WTC11 (cell line): ENCODE data around the gene CNTNAP2. TPM values are rescaled to one million over a fixed set of nuclear protein-coding genes. Genes with fewer than 3 reads are reported as not detected.

Experiments used
- ATAC-seq: fragments of 200-7000 bp; cut with Tn5 transposase; 2 replicates; pipeline ENCODE4 v1.10.0; 2021; ENCODE audit warnings: mild to moderate bottlenecking, moderate library complexity
- CTCF ChIA-PET: fragments of 300-600 bp; sonication (Branson Sonifier 250); formaldehyde crosslinking; loops from one replicate; lab custom pipeline; 2021; ENCODE audit warnings: antibody characterized with exemption; lab: Charles Lee
- POLR2A ChIA-PET: fragments of 350-600 bp; sonication (Branson Sonifier 250); formaldehyde crosslinking; loops from one replicate; lab custom pipeline; 2021; ENCODE audit warnings: antibody characterized with exemption; lab: Charles Lee
- DNase-seq: peaks from one replicate; pipeline ENCODE4 v3.0.0; 2021; ENCODE audit warnings: low spot score
- H3K27ac Mint-ChIP-seq: 2 replicates; pipeline ENCODE4 v1.8.0; 2021; ENCODE audit warnings: mixed read lengths
- H3K27me3 Mint-ChIP-seq: 2 replicates; pipeline ENCODE4 v1.8.0; 2021; ENCODE audit warnings: low read depth, mild to moderate bottlenecking, moderate library complexity, mixed read lengths
- H3K36me3 Mint-ChIP-seq: 2 replicates; pipeline ENCODE4 v1.8.0; 2021; ENCODE audit warnings: mixed read lengths
- H3K4me1 Mint-ChIP-seq: 2 replicates; pipeline ENCODE4 v1.8.0; 2022; ENCODE audit warnings: mixed read lengths
- H3K4me3 Mint-ChIP-seq: 2 replicates; pipeline ENCODE4 v1.8.0; 2021; ENCODE audit warnings: mild to moderate bottlenecking, moderate library complexity, mixed read lengths
- H3K9me3 Mint-ChIP-seq: 2 replicates; pipeline ENCODE4 v1.8.0; 2021; ENCODE audit warnings: mixed read lengths
- AFF4 ChIP-seq: sonication (generic); formaldehyde crosslinking; IDR thresholded peaks from 2 replicates; pipeline ENCODE4 v1.8.1; 2023; ENCODE audit warnings: mild to moderate bottlenecking, missing genetic modification reagents, borderline replicate concordance
- AR ChIP-seq: fragments of 250-450 bp; sonication (Bioruptor Pico); IDR thresholded peaks from 2 replicates; pipeline ENCODE4 v1.9.0; 2021; ENCODE audit warnings: mild to moderate bottlenecking
- ATF1 ChIP-seq: sonication (generic); formaldehyde crosslinking; IDR thresholded peaks from 2 replicates; pipeline ENCODE4 v1.8.1; 2023; ENCODE audit warnings: mild to moderate bottlenecking, moderate library complexity, missing genetic modification reagents
- ATF2 ChIP-seq: sonication (generic); formaldehyde crosslinking; IDR thresholded peaks from 2 replicates; pipeline ENCODE4 v1.8.1; 2022; ENCODE audit warnings: low read depth, missing genetic modification reagents, borderline replicate concordance
- ATF6 ChIP-seq: sonication (generic); formaldehyde crosslinking; IDR thresholded peaks from 2 replicates; pipeline ENCODE4 v1.8.1; 2023; ENCODE audit warnings: mild to moderate bottlenecking, missing genetic modification reagents
- CREB1 ChIP-seq: sonication (generic); formaldehyde crosslinking; IDR thresholded peaks from 2 replicates; pipeline ENCODE4 v1.8.0; 2023; ENCODE audit warnings: mild to moderate bottlenecking, missing genetic modification reagents
- CREM ChIP-seq: sonication (generic); formaldehyde crosslinking; IDR thresholded peaks from 2 replicates; pipeline ENCODE4 v1.8.1; 2022; ENCODE audit warnings: mild to moderate bottlenecking, missing genetic modification reagents, moderate library complexity
- FOXK1 ChIP-seq: sonication (generic); formaldehyde crosslinking; IDR thresholded peaks from 2 replicates; pipeline ENCODE4 v1.8.0; 2022; ENCODE audit warnings: mild to moderate bottlenecking, moderate library complexity, missing genetic modification reagents
- FOXP4 ChIP-seq: sonication (generic); formaldehyde crosslinking; IDR thresholded peaks from 2 replicates; pipeline ENCODE4 v1.8.0; 2022; ENCODE audit warnings: mild to moderate bottlenecking, missing genetic modification reagents
- GRHL2 ChIP-seq: fragments of 250-450 bp; sonication (Bioruptor Pico); IDR thresholded peaks from 2 replicates; pipeline ENCODE4 v1.8.0; 2022; ENCODE audit warnings: mild to moderate bottlenecking, moderate library complexity; ENCODE audit not compliant: insufficient replicate concordance, severe bottlenecking
- MLX ChIP-seq: sonication (generic); formaldehyde crosslinking; IDR thresholded peaks from 2 replicates; pipeline ENCODE4 v1.8.1; 2023; ENCODE audit warnings: mild to moderate bottlenecking, missing genetic modification reagents, moderate library complexity
- PREB ChIP-seq: sonication (generic); formaldehyde crosslinking; IDR thresholded peaks from 2 replicates; pipeline ENCODE4 v1.8.1; 2022; ENCODE audit warnings: mild to moderate bottlenecking, missing genetic modification reagents, moderate library complexity, borderline replicate concordance
- PRRX2 ChIP-seq: fragments of 250-450 bp; sonication (Bioruptor Pico); IDR thresholded peaks from 2 replicates; pipeline ENCODE4 v1.8.0; 2021; ENCODE audit warnings: mild to moderate bottlenecking
- SMAD3 ChIP-seq: sonication (generic); formaldehyde crosslinking; IDR thresholded peaks from 2 replicates; pipeline ENCODE4 v1.8.0; 2022; ENCODE audit warnings: missing genetic modification reagents, mild to moderate bottlenecking, borderline replicate concordance
- SP1 ChIP-seq: sonication (generic); formaldehyde crosslinking; conservative IDR thresholded peaks from 2 replicates; pipeline ENCODE4 v1.8.1; 2022; ENCODE audit warnings: missing genetic modification reagents
- TCF7 ChIP-seq: sonication (generic); formaldehyde crosslinking; IDR thresholded peaks from 2 replicates; pipeline ENCODE4 v1.8.0; 2022; ENCODE audit warnings: mild to moderate bottlenecking, low read depth, missing genetic modification reagents, moderate library complexity
- TEAD4 ChIP-seq: sonication (generic); formaldehyde crosslinking; IDR thresholded peaks from 2 replicates; pipeline ENCODE4 v1.8.0; 2022; ENCODE audit warnings: mild to moderate bottlenecking, missing genetic modification reagents
- TP53 ChIP-seq: sonication (generic); formaldehyde crosslinking; IDR thresholded peaks from 2 replicates; pipeline ENCODE4 v1.8.1; 2023; ENCODE audit warnings: mild to moderate bottlenecking, missing genetic modification reagents
- USF1 ChIP-seq: sonication (generic); formaldehyde crosslinking; IDR thresholded peaks from 2 replicates; pipeline ENCODE4 v1.8.0; 2022; ENCODE audit warnings: mild to moderate bottlenecking, missing genetic modification reagents
- USF2 ChIP-seq: sonication (generic); formaldehyde crosslinking; IDR thresholded peaks from 2 replicates; pipeline ENCODE4 v1.8.1; 2023; ENCODE audit warnings: mild to moderate bottlenecking, missing genetic modification reagents, moderate library complexity
- total RNA-seq: library from RNA; stranded (reverse); gene quantifications from 3 replicates; pipeline ENCODE4 v1.2.3, GENCODE V29; 2021

Gene CNTNAP2
- total RNA-seq, 1 experiment from 2014 or later: 63.8 TPM

GRCh38 chr7:146126767-146127509, 10.3 kb downstream of the CNTNAP2 start:
- H3K4me3 Mint-ChIP-seq: no peak overlapping the region
- H3K27ac Mint-ChIP-seq: no peak overlapping the region; the same call in 1 of the 2 replicates
- no peaks in the 10 kb centered on the region for H3K36me3 Mint-ChIP-seq
- no peaks in the 10 kb centered on the region for H3K9me3 Mint-ChIP-seq
- POLR2A ChIA-PET: no interaction called here
- ATAC-seq: peak; percentile 48; the same call in 1 of the 2 replicates
- no peaks in the 10 kb centered on the region for H3K27me3 Mint-ChIP-seq
- H3K4me1 Mint-ChIP-seq: 0 out of 2 replicates have a peak, but pooled peaks cover 5% of the 10 kb centered on the region
- TF ChIP-seq ATF1 (no peak), SMAD3 (CRISPR knock-in tag) (no peak), AR (CRISPR knock-in tag) (no peak), CREB1 (CRISPR knock-in tag) (no peak), USF1 (CRISPR knock-in tag) (no peak), PRRX2 (no peak), CREM (CRISPR knock-in tag) (no peak), PREB (CRISPR knock-in tag) (no peak), GRHL2 (CRISPR knock-in tag) (no peak), USF2 (CRISPR knock-in tag) (no peak), AFF4 (CRISPR knock-in tag) (no peak), TP53 (no peak), FOXP4 (CRISPR knock-in tag) (no peak), ATF6 (CRISPR knock-in tag) (no peak), SP1 (CRISPR knock-in tag) (no peak), ATF2 (no peak), TCF7 (no peak), MLX (CRISPR knock-in tag) (no peak), FOXK1 (CRISPR knock-in tag) (no peak), TEAD4 (no peak)
- TF ChIP-seq, all 79 proteins: peak for 0
- no peak for DNase-seq
- CTCF ChIA-PET: interaction anchor here (1.6 kb wide), 1 partner anchor 30 kb away, joined by 11 read pairs; no protein-coding TSS in a partner anchor
